Breast epithelium (tissue), 3 donors: ENCODE measurements around the gene GSTT2.
"Not testable (repeated sequence)": the region's sequence is repeated elsewhere in the genome, so short reads cannot be mapped to it uniquely, and the experiment has no call there.

Experiments
- POLR2A ChIP-seq: fragments of 450-650 bp; IDR thresholded peaks from one replicate; pipeline ENCODE4 v1.6.1; 2016; ENCODE audit warnings: antibody characterized with exemption, mild to moderate bottlenecking, moderate library complexity
- POLR2AphosphoS5 ChIP-seq, 3 donors: sonication (generic); formaldehyde crosslinking; IDR thresholded peaks; one replicate each; pipeline ENCODE4 v1.6.1; 2017; ENCODE audit warnings: antibody characterized with exemption in 3 of 3
- TF ChIP-seq, protein P1 (sequence below), 3 donors: fragments of 450-650 bp; IDR thresholded peaks; one replicate each; pipeline ENCODE4 v1.5.1; 2016 to 2017; ENCODE audit warnings: antibody characterized with exemption in 3 of 3, mild to moderate bottlenecking in 3 of 3, moderate library complexity in 3 of 3

DNA sequence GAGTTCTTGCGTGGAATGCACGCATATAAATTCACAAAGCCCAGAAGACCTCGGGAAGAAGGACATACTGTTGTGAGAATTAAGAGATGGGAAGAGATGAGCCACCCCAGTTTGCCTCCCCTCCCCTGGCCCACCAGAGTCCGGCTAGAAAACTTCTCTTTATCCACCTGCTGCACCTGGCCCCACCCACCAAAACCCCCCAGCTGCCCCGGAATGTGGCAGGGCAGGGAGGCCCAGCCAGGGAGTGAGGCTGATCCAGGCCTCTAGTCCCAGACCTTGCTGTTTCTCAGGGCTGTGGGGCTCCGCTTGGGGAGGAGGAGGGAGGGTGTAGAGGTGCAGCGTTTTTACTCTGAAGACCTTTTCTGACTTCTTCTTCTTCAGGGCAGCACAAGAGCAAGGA lies 633 bp downstream of the GSTT2 start:
- TF ChIP-seq, protein P1, sequence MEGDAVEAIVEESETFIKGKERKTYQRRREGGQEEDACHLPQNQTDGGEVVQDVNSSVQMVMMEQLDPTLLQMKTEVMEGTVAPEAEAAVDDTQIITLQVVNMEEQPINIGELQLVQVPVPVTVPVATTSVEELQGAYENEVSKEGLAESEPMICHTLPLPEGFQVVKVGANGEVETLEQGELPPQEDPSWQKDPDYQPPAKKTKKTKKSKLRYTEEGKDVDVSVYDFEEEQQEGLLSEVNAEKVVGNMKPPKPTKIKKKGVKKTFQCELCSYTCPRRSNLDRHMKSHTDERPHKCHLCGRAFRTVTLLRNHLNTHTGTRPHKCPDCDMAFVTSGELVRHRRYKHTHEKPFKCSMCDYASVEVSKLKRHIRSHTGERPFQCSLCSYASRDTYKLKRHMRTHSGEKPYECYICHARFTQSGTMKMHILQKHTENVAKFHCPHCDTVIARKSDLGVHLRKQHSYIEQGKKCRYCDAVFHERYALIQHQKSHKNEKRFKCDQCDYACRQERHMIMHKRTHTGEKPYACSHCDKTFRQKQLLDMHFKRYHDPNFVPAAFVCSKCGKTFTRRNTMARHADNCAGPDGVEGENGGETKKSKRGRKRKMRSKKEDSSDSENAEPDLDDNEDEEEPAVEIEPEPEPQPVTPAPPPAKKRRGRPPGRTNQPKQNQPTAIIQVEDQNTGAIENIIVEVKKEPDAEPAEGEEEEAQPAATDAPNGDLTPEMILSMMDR (IDR thresholded peaks at IDR 0.05): not testable (repeated sequence)
- not testable (repeated sequence) for TF ChIP-seq POLR2AphosphoS5 (IDR thresholded peaks at IDR 0.05); POLR2A
